ENCODE results near the gene MAB21L4. TPM values are rescaled to one million over a fixed set of nuclear protein-coding genes. Genes with fewer than 3 reads are reported as not detected.

Gene MAB21L4
- total and polyA plus RNA-seq, 8 donors, result 0.14 to 2.0 (median 1.1) TPM

- TF ChIP-seq, protein P1, sequence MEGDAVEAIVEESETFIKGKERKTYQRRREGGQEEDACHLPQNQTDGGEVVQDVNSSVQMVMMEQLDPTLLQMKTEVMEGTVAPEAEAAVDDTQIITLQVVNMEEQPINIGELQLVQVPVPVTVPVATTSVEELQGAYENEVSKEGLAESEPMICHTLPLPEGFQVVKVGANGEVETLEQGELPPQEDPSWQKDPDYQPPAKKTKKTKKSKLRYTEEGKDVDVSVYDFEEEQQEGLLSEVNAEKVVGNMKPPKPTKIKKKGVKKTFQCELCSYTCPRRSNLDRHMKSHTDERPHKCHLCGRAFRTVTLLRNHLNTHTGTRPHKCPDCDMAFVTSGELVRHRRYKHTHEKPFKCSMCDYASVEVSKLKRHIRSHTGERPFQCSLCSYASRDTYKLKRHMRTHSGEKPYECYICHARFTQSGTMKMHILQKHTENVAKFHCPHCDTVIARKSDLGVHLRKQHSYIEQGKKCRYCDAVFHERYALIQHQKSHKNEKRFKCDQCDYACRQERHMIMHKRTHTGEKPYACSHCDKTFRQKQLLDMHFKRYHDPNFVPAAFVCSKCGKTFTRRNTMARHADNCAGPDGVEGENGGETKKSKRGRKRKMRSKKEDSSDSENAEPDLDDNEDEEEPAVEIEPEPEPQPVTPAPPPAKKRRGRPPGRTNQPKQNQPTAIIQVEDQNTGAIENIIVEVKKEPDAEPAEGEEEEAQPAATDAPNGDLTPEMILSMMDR (IDR thresholded peaks at IDR 0.05), result no peak
- Histone ChIP-seq H3K27ac (no peak overlapping the region), H3K36me3 (no peaks in the 10 kb centered on the region), H3K4me1 (no peaks in the 10 kb centered on the region), H3K9me3 (no peaks in the 10 kb centered on the region), H3K4me3 (no peak overlapping the region), H3K27me3 (no peaks in the 10 kb centered on the region)
- ATAC-seq (no peak), FAIRE-seq (no peak), DNase-seq (peak in 2 of 6 donors; percentile 20 to 65)
- intact Hi-C loops (cut with DNase I), result no loop called here
- 86 to 89% methylated on average over 38 of the region's 38 CpGs for WGBS, 2 donors
Measured at GRCh38 chr2:240889601-240890560, 6.1 kb downstream of the MAB21L4 start.

- TF ChIP-seq, protein P1 (IDR thresholded peaks at IDR 0.05), result no peak
- peak in 2 of 6 donors; percentile 14 to 42 for DNase-seq
- intact Hi-C loops (cut with DNase I), result no loop called here
- Histone ChIP-seq H3K9me3 (no peaks in the 10 kb centered on the region), H3K4me3 (no peak overlapping the region), H3K27me3 (no peaks in the 10 kb centered on the region), H3K4me1 (no peaks in the 10 kb centered on the region), H3K27ac (no peak overlapping the region), H3K36me3 (no peaks in the 10 kb centered on the region)
- WGBS, 2 donors, result 84 to 89% methylated on average over 10 to 11 of the region's 11 CpGs
- ATAC-seq, result no peak
- FAIRE-seq, result no peak
Measured at GRCh38 chr2:240888890-240889573, 6.9 kb downstream of the MAB21L4 start.

- DNase-seq (peak in 3 of 6 donors; percentile 17 to 61 (median 43)), FAIRE-seq (no peak), ATAC-seq (no peak)
- Histone ChIP-seq H3K36me3 (no peaks in the 10 kb centered on the region), H3K27ac (no peak overlapping the region), H3K9me3 (no peaks in the 10 kb centered on the region), H3K27me3 (no peaks in the 10 kb centered on the region), H3K4me1 (no peaks in the 10 kb centered on the region), H3K4me3 (no peak overlapping the region)
- TF ChIP-seq, protein P1 (IDR thresholded peaks at IDR 0.05), result no peak
- intact Hi-C loops (cut with DNase I), result no loop called here
- WGBS, 2 donors, result 91 to 95% methylated on average over 31 to 37 of the region's 37 CpGs
Measured at GRCh38 chr2:240888130-240888889, 7.6 kb downstream of the MAB21L4 start.

DNA sequence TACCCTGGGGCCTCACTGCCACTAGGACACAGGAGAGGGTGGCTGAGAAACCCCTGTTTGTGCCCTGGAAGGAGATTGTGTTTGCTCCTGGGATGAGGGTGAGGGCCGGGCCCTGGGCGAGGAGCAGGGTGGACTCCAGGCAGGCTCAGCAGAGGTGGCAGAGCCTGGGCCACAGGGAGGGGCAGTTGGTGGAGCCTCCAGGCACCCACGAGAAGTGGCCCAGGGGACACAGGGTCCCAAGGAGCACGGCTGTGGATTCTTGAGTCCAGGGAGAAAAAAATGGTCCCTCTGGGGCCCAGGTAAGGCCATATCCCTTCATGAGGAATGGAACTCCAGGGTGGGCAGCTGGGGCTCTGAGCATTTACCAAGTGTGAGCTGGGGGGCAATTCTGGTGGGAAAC lies 8.3 kb downstream of the MAB21L4 start:
- FAIRE-seq (no peak), ATAC-seq (no peak)

More for the DNA sequence above, 8.3 kb downstream of the MAB21L4 start:
- H3K4me3 ChIP-seq, result no peak overlapping the region
- no peaks in the 10 kb centered on the region for H3K4me1 ChIP-seq
- H3K27me3 ChIP-seq, result no peaks in the 10 kb centered on the region
- no peaks in the 10 kb centered on the region for H3K9me3 ChIP-seq
- no peaks in the 10 kb centered on the region for H3K36me3 ChIP-seq
- H3K27ac ChIP-seq, result no peak overlapping the region
- 85 to 91% methylated on average over 4 of the region's 4 CpGs for WGBS, 2 donors
- TF ChIP-seq, protein P1 (IDR thresholded peaks at IDR 0.05), result no peak
- DNase-seq, result peak in 2 of 6 donors; percentile 33 to 40
- intact Hi-C loops (cut with DNase I), result no loop called here

Measured in pancreas (tissue), 10 donors.